Neural cell (in vitro differentiated cells): ENCODE data around the gene OR6V1. TPM values are rescaled to one million over a fixed set of nuclear protein-coding genes. Genes with fewer than 3 reads are reported as not detected.

ENCODE experiments used
- H2AFZ ChIP-seq: fragments of 200-600, 300-800 bp; sonication (generic), shearing (Covaris generic); 2 replicates; pipeline ENCODE4 v1.6.0; 2014; ENCODE audit warnings: low read depth, mild to moderate bottlenecking, antibody characterized with exemption, low read length, moderate library complexity
- H3F3A ChIP-seq: fragments of 200-600 bp; shearing (Covaris generic); 2 replicates; pipeline ENCODE4 v1.6.1; 2016; ENCODE audit warnings: mild to moderate bottlenecking, moderate library complexity, mixed read lengths, antibody characterized with exemption, low read length; ENCODE audit not compliant: insufficient read depth, poor library complexity, severe bottlenecking
- H3K27ac ChIP-seq: fragments of 200-600, 300-800 bp; sonication (generic), shearing (Covaris generic); 2 replicates; pipeline ENCODE4 v1.5.1; 2014; ENCODE audit warnings: mild to moderate bottlenecking, low read length, moderate library complexity
- H3K27me3 ChIP-seq: fragments of 300-800, 200-600 bp; sonication (generic), shearing (Covaris generic); 2 replicates; pipeline ENCODE4 v1.6.0; 2014; ENCODE audit warnings: mild to moderate bottlenecking, low read depth, low read length, moderate library complexity; ENCODE audit not compliant: insufficient read depth
- H3K36me3 ChIP-seq: fragments of 300-800, 200-600 bp; sonication (generic), shearing (Covaris generic); 2 replicates; pipeline ENCODE4 v1.5.1; 2014; ENCODE audit warnings: mild to moderate bottlenecking, antibody characterized with exemption, low read length, moderate library complexity; ENCODE audit not compliant: insufficient read depth
- H3K4me2 ChIP-seq: fragments of 300-800, 200-600 bp; sonication (generic), shearing (Covaris generic); 2 replicates; pipeline ENCODE4 v1.6.0; 2014; ENCODE audit warnings: mild to moderate bottlenecking, low read length
- H3K4me3 ChIP-seq: fragments of 300-800, 200-600 bp; sonication (generic), shearing (Covaris generic); 2 replicates; pipeline ENCODE4 v1.5.1; 2014; ENCODE audit warnings: mild to moderate bottlenecking, low read length, moderate library complexity
- H3K79me2 ChIP-seq: fragments of 200-600 bp; shearing (Covaris generic); replicated peaks from 2 replicates; pipeline ENCODE4 v1.6.0; 2014; ENCODE audit warnings: mild to moderate bottlenecking, low read length, moderate library complexity; ENCODE audit not compliant: insufficient read depth
- H3K9ac ChIP-seq: fragments of 300-800, 200-600 bp; sonication (generic), shearing (Covaris generic); 2 replicates; pipeline ENCODE4 v1.6.1; 2016; ENCODE audit warnings: mild to moderate bottlenecking, low read length, mixed read lengths
- H3K9me2 ChIP-seq: fragments of 200-600 bp; shearing (Covaris generic); 2 replicates; pipeline ENCODE4 v1.6.1; 2016; ENCODE audit warnings: mild to moderate bottlenecking, low read length, mixed read lengths; ENCODE audit not compliant: insufficient read depth
- H3K9me3 ChIP-seq: fragments of 200-600, 300-800 bp; sonication (generic), shearing (Covaris generic); 2 replicates; pipeline ENCODE4 v1.6.1; 2016; ENCODE audit warnings: mild to moderate bottlenecking, mixed run types, low read length, moderate library complexity, mixed read lengths
- H4K20me1 ChIP-seq: fragments of 200-600 bp; shearing (Covaris generic); 2 replicates; pipeline ENCODE4 v1.6.1; 2016; ENCODE audit warnings: mild to moderate bottlenecking, mixed run types; ENCODE audit not compliant: insufficient read depth
- CTCF ChIP-seq: fragments of 450-650 bp; IDR thresholded peaks from 2 replicates; pipeline ENCODE4 v1.5.1; 2014; ENCODE audit warnings: antibody characterized with exemption, mild to moderate bottlenecking, moderate library complexity; ENCODE audit not compliant: poor library complexity, severe bottlenecking
- EP300 ChIP-seq: fragments of 450-650 bp; conservative IDR thresholded peaks from 2 replicates; pipeline ENCODE4 v1.6.1; 2014; ENCODE audit warnings: antibody characterized with exemption, mild to moderate bottlenecking, moderate library complexity; ENCODE audit not compliant: poor library complexity, severe bottlenecking
- EZH2 ChIP-seq: fragments of 200-600, 300-800 bp; shearing (Covaris generic), sonication (generic); IDR thresholded peaks from 2 replicates; pipeline ENCODE4 v1.6.1; 2014; ENCODE audit warnings: antibody characterized with exemption, low read length, borderline replicate concordance, mild to moderate bottlenecking; ENCODE audit not compliant: insufficient read depth, poor library complexity, severe bottlenecking
- MXI1 ChIP-seq: fragments of 450-650 bp; conservative IDR thresholded peaks from 2 replicates; pipeline ENCODE4 v1.6.1; 2014; ENCODE audit warnings: antibody characterized with exemption, mild to moderate bottlenecking; ENCODE audit not compliant: poor library complexity, severe bottlenecking
- POLR2AphosphoS5 ChIP-seq: IDR thresholded peaks from 2 replicates; pipeline ENCODE4 v1.6.1; 2012
- RAD21 ChIP-seq: fragments of 450-650 bp; conservative IDR thresholded peaks from 2 replicates; pipeline ENCODE4 v1.6.1; 2014; ENCODE audit warnings: antibody characterized with exemption, mild to moderate bottlenecking, moderate library complexity
- REST ChIP-seq: IDR thresholded peaks from 2 replicates; pipeline ENCODE4 v1.6.1; 2012; ENCODE audit warnings: borderline replicate concordance
- SMC3 ChIP-seq: fragments of 450-650 bp; conservative IDR thresholded peaks from 2 replicates; pipeline ENCODE4 v1.6.1; 2014; ENCODE audit warnings: antibody characterized with exemption, mild to moderate bottlenecking, moderate library complexity; ENCODE audit not compliant: poor library complexity
- TAF1 ChIP-seq: IDR thresholded peaks from 2 replicates; pipeline ENCODE4 v1.6.1; 2012; ENCODE audit warnings: low read depth
- polyA plus RNA-seq: library from polyadenylated mRNA; depleted of rRNA; stranded (reverse); fragments of >200 nt; gene quantifications from 2 replicates; pipeline ENCODE4 v1.2.3, GENCODE V29; 2014

The OR6V1 gene
- polyA plus RNA-seq, 1 donor from 2014 or later: not detected

- Histone ChIP-seq H3K4me3 (no peak overlapping the region), H3K27ac (no peak overlapping the region), H3K36me3 (no peaks in the 10 kb centered on the region), H3K9ac (no peak overlapping the region), H3F3A (no peaks in the 10 kb centered on the region), H3K79me2 (no peaks in the 10 kb centered on the region), H3K9me2 (no peaks in the 10 kb centered on the region), H3K27me3 (no peaks in the 10 kb centered on the region), H3K4me2 (no peak overlapping the region), H3K9me3 (no peaks in the 10 kb centered on the region), H4K20me1 (no peaks in the 10 kb centered on the region), H2AFZ (no peak overlapping the region)
- TF ChIP-seq RAD21 (no peak), CTCF (no peak), REST (no peak), EZH2 (no peak), SMC3 (no peak), TAF1 (no peak), MXI1 (no peak), EP300 (no peak), POLR2AphosphoS5 (no peak)
These were observed 36.1 kb upstream of the OR6V1 start for GRCh38 chr7:143015926-143016490.

GRCh38 chr7:143016996-143017395 lies 35.1 kb upstream of the OR6V1 start:
- no peaks in the 10 kb centered on the region for H3K9me2 ChIP-seq
- H3K27me3 ChIP-seq: no peaks in the 10 kb centered on the region
- no peak for TF ChIP-seq CTCF
- TF ChIP-seq EZH2: no peak
- no peak for TF ChIP-seq SMC3
- no peak for TF ChIP-seq POLR2AphosphoS5
- no peak for TF ChIP-seq EP300
- no peak for TF ChIP-seq MXI1
- H3K4me2 ChIP-seq: no peak overlapping the region
- H2AFZ ChIP-seq: no peak overlapping the region
- no peaks in the 10 kb centered on the region for H3F3A ChIP-seq
- H3K9me3 ChIP-seq: no peaks in the 10 kb centered on the region
- no peaks in the 10 kb centered on the region for H3K36me3 ChIP-seq
- no peaks in the 10 kb centered on the region for H4K20me1 ChIP-seq
- no peak overlapping the region for H3K27ac ChIP-seq
- no peaks in the 10 kb centered on the region for H3K79me2 ChIP-seq
- no peak overlapping the region for H3K9ac ChIP-seq
- no peak overlapping the region for H3K4me3 ChIP-seq
